C4-2B (cell line): ENCODE data around the gene ZKSCAN5.

Source experiments
- ZFX ChIP-seq: fragments of 450-650 bp; IDR thresholded peaks from 2 replicates; pipeline ENCODE4 v1.6.1; 2017
- TF ChIP-seq, protein P1 (sequence below): fragments of 450-650 bp; conservative IDR thresholded peaks from 2 replicates; pipeline ENCODE4 v1.5.1; 2017; ENCODE audit warnings: mild to moderate bottlenecking

DNA sequence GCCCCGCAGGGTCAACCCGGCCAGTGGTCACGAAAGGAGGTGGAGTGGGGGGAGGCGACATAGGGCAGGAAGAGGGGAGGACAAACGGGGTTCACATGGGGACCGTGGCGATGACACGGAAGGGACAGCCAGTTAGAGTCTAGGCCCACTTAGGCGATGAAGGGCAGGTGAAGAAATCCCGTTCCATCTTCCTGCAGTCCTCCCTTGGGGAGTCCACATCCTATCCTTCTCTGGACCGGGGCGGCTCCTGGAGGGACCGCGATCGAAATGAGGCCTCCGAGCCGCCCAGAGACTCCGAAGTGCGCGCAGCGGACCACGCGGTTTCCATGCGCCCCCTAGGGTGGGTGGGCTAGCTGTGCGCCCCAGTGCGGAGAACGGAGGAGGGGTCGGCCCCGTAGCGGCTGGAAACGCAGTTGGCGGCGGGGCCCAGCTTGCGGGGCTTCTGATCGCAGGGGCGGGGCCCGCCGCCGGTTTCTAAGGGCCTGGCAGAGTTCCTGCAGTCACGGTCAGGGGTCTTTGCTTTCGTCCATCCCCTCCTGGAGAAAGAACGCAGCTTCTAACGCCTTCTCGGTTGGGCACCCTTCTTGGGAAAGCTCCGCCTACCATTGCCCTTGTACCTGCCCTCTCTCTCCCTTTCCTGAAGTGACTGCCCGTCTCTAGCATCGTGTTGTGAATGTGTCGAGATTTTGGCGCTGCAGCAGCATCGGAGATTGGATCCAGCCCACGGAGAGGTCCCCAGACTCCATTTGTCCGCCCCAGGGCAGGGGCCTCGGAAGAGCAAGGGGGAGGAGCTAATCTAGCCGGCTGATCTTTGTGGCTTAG lies 75.7 kb downstream of the ZKSCAN5 start:
- TF ChIP-seq, protein P1, sequence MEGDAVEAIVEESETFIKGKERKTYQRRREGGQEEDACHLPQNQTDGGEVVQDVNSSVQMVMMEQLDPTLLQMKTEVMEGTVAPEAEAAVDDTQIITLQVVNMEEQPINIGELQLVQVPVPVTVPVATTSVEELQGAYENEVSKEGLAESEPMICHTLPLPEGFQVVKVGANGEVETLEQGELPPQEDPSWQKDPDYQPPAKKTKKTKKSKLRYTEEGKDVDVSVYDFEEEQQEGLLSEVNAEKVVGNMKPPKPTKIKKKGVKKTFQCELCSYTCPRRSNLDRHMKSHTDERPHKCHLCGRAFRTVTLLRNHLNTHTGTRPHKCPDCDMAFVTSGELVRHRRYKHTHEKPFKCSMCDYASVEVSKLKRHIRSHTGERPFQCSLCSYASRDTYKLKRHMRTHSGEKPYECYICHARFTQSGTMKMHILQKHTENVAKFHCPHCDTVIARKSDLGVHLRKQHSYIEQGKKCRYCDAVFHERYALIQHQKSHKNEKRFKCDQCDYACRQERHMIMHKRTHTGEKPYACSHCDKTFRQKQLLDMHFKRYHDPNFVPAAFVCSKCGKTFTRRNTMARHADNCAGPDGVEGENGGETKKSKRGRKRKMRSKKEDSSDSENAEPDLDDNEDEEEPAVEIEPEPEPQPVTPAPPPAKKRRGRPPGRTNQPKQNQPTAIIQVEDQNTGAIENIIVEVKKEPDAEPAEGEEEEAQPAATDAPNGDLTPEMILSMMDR = no peak
- no peak for TF ChIP-seq ZFX
